GM18868 (cell line): ENCODE measurements around the gene SMPDL3B.

Experiments
- ATAC-seq: cut with Tn5 transposase; IDR thresholded peaks from one replicate; pipeline ENCODE4 v1.9.1; 2021; ENCODE audit warnings: mild to moderate bottlenecking, moderate library complexity; ENCODE audit not compliant: unreplicated experiment

SMPDL3B gene

GRCh38 chr1:27940297-27940696, 5.5 kb downstream of the SMPDL3B start:
- ATAC-seq, result no peak

- ATAC-seq, result no peak
Observed at GRCh38 chr1:27940870-27941560, 6.2 kb downstream of the SMPDL3B start.

- no peak for ATAC-seq
Observed at GRCh38 chr1:27941671-27942540, 7.1 kb downstream of the SMPDL3B start.

- ATAC-seq, result no peak
Observed at GRCh38 chr1:27945020-27945419, 10.2 kb downstream of the SMPDL3B start.

- no peak for ATAC-seq
Observed at GRCh38 chr1:27949027-27949426, 14.2 kb downstream of the SMPDL3B start.

GRCh38 chr1:27951396-27951795, 16.6 kb downstream of the SMPDL3B start:
- ATAC-seq, result no peak

- no peak for ATAC-seq
Observed at GRCh38 chr1:27952147-27952546, 17.3 kb downstream of the SMPDL3B start.

GRCh38 chr1:27954186-27954585, 19.4 kb downstream of the SMPDL3B start:
- ATAC-seq, result no peak

- no peak for ATAC-seq
Observed at GRCh38 chr1:27955076-27955475, 20.3 kb downstream of the SMPDL3B start.

GRCh38 chr1:27956761-27957160, 22.0 kb downstream of the SMPDL3B start:
- ATAC-seq, result no peak

GRCh38 chr1:27957655-27958054, 22.9 kb downstream of the SMPDL3B start:
- ATAC-seq, result no peak

- no peak for ATAC-seq
Observed at GRCh38 chr1:27958513-27958912, 23.7 kb downstream of the SMPDL3B start.

GRCh38 chr1:27959792-27960603, 25.2 kb downstream of the SMPDL3B start, which contains the start of gene XKR8:
XKR8 (plus strand) TSS chr1:27959973; CDS start chr1:27960070, 97 bp downstream.
- peak; percentile 80 for ATAC-seq

- no peak for ATAC-seq
Observed at GRCh38 chr1:27960762-27961645, 26.2 kb downstream of the SMPDL3B start.

- no peak for ATAC-seq
Observed at GRCh38 chr1:27961646-27962221, 26.9 kb downstream of the SMPDL3B start.

- no peak for ATAC-seq
Observed at GRCh38 chr1:27963393-27963792, 28.6 kb downstream of the SMPDL3B start.

- ATAC-seq, result no peak
Observed at GRCh38 chr1:27966402-27967105, 31.8 kb downstream of the SMPDL3B start.

- ATAC-seq, result no peak
Observed at GRCh38 chr1:27967106-27967883, 32.5 kb downstream of the SMPDL3B start.
